GM12873 (cell line): ENCODE results near the gene WWOX.

Source experiments
- CTCF ChIP-seq: IDR thresholded peaks from 2 replicates; pipeline ENCODE4 v1.5.1; 2012; ENCODE audit warnings: low read depth, mild to moderate bottlenecking, moderate library complexity, low read length, control low read depth; ENCODE audit not compliant: insufficient read depth; ENCODE audit errors: missing control alignments

WWOX gene

GRCh38 chr16:78749745-78750268 lies 650.4 kb downstream of the WWOX start:
- no peak for TF ChIP-seq CTCF

GRCh38 chr16:78750611-78751010 lies 651.2 kb downstream of the WWOX start:
- no peak for TF ChIP-seq CTCF

- TF ChIP-seq CTCF, result no peak
These were observed 652.1 kb downstream of the WWOX start for GRCh38 chr16:78751601-78752000.

- no peak for TF ChIP-seq CTCF
These were observed 655.3 kb downstream of the WWOX start for GRCh38 chr16:78754713-78755112.

GRCh38 chr16:78755751-78756661 lies 656.6 kb downstream of the WWOX start:
- no peak for TF ChIP-seq CTCF

- no peak for TF ChIP-seq CTCF
These were observed 660.1 kb downstream of the WWOX start for GRCh38 chr16:78759596-78759995.

- no peak for TF ChIP-seq CTCF
These were observed 661.2 kb downstream of the WWOX start for GRCh38 chr16:78760611-78761010.
